ENCODE measurements around the gene PTP4A1. TPM values are rescaled to one million over a fixed set of nuclear protein-coding genes. Genes with fewer than 3 reads are reported as not detected.

PTP4A1 gene
- total and polyA plus RNA-seq, 2 experiments from 2014 or later, result 24.9 to 133 TPM

GRCh38 chr6:63530991-63531390 is 41.3 kb upstream of the PTP4A1 start:
- H3K4me1 ChIP-seq (ENCODE audit: insufficient read depth), result peaks cover 22% of the 10 kb centered on the region
- WGBS, 2 experiments (ENCODE audit: low coverage in 1 of 2, low lambda C conversion rate in 2 of 2, missing lambda C conversion rate in 2 of 2), result 86 to 90% methylated on average over 1 of the region's 1 CpG

GRCh38 chr6:63533026-63533425 is 39.3 kb upstream of the PTP4A1 start:
- Histone ChIP-seq H3K9me3 (ENCODE audit: low read depth) (no peaks in the 10 kb centered on the region), H3K27me3 (replicated peaks; ENCODE audit: insufficient read depth) (no peaks in the 10 kb centered on the region), H2AFZ (no peak overlapping the region), H3K9ac (no peak overlapping the region), H3K79me2 (ENCODE audit: insufficient read depth) (no peaks in the 10 kb centered on the region), H3F3A (ENCODE audit: insufficient read depth) (peaks cover 6% of the 10 kb centered on the region; the same call in 1 of the 2 replicates), H3K4me2 (ENCODE audit: unreplicated experiment) (no peak overlapping the region), H4K20me1 (ENCODE audit: insufficient read depth) (no peaks in the 10 kb centered on the region), H3K36me3 (ENCODE audit: low read depth) (no peaks in the 10 kb centered on the region), H3K4me3 (no peak overlapping the region), H3K9me2 (ENCODE audit: insufficient read depth) (no peaks in the 10 kb centered on the region), H3K4me1 (ENCODE audit: insufficient read depth) (peaks cover 14% of the 10 kb centered on the region), H3K27ac (no peak overlapping the region)
- TF ChIP-seq EZH2phosphoT487 (IDR thresholded peaks at IDR 0.05; ENCODE audit: insufficient read depth, low read depth), result no peak
- no peak for TF ChIP-seq EZH2 (IDR thresholded peaks at IDR 0.05; ENCODE audit: insufficient read depth, poor library complexity, severe bottlenecking)
- in situ Hi-C loops (cut with MboI), result no loop called here
- DNase-seq, result no peak
- WGBS, 2 experiments (ENCODE audit: low coverage in 1 of 2, low lambda C conversion rate in 2 of 2, missing lambda C conversion rate in 2 of 2), result 61 to 64% methylated on average over 3 of the region's 3 CpGs

More at GRCh38 chr6:63530991-63531390, 41.3 kb upstream of the PTP4A1 start:
- H3K4me3 ChIP-seq, result no peak overlapping the region
- H3K27me3 ChIP-seq (replicated peaks; ENCODE audit: insufficient read depth), result no peaks in the 10 kb centered on the region
- no peak overlapping the region for H2AFZ ChIP-seq
- no peaks in the 10 kb centered on the region for H3K79me2 ChIP-seq (ENCODE audit: insufficient read depth)
- no peak for DNase-seq
- in situ Hi-C loops (cut with MboI), result no loop called here
- TF ChIP-seq EZH2 (IDR thresholded peaks at IDR 0.05; ENCODE audit: insufficient read depth, poor library complexity, severe bottlenecking), result no peak
- TF ChIP-seq EZH2phosphoT487 (IDR thresholded peaks at IDR 0.05; ENCODE audit: insufficient read depth, low read depth), result no peak
- no peaks in the 10 kb centered on the region for H3K36me3 ChIP-seq (ENCODE audit: low read depth)
- no peak overlapping the region for H3K9ac ChIP-seq
- H4K20me1 ChIP-seq (ENCODE audit: insufficient read depth), result no peaks in the 10 kb centered on the region
- H3K9me2 ChIP-seq (ENCODE audit: insufficient read depth), result no peaks in the 10 kb centered on the region
- H3K27ac ChIP-seq, result no peak overlapping the region
- no peak overlapping the region for H3K4me2 ChIP-seq (ENCODE audit: unreplicated experiment)
- no peaks in the 10 kb centered on the region for H3K9me3 ChIP-seq (ENCODE audit: low read depth)
- peaks cover 14% of the 10 kb centered on the region; the same call in 1 of the 2 replicates for H3F3A ChIP-seq (ENCODE audit: insufficient read depth)

DNA sequence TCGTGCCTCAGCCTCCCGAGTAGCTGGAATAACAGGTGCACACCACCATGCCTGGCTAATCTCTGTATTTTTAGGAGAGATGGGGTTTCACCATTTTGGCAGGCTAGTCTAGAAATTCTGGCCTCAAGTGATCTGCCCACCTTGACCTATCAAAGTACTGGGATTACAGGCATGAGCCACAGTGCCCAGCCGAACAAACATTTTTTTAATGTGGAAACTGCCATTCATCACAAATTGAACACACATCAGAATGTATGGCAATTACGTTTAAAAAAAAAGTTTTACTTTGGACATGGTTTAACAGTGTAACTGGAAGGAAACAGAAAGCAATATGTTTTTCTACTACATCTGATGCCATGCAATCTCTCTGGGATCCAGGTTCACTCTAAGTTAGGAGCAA is 38.3 kb upstream of the PTP4A1 start:
- H3K4me3 ChIP-seq, result no peak overlapping the region
- H3K4me2 ChIP-seq (ENCODE audit: unreplicated experiment), result no peak overlapping the region
- H3K9me2 ChIP-seq (ENCODE audit: insufficient read depth), result no peaks in the 10 kb centered on the region
- H3K9me3 ChIP-seq (ENCODE audit: low read depth), result no peaks in the 10 kb centered on the region
- in situ Hi-C loops (cut with MboI), result no loop called here
- H3F3A ChIP-seq (ENCODE audit: insufficient read depth), result no peaks in the 10 kb centered on the region
- no peaks in the 10 kb centered on the region for H3K79me2 ChIP-seq (ENCODE audit: insufficient read depth)
- no peak for TF ChIP-seq EZH2phosphoT487 (IDR thresholded peaks at IDR 0.05; ENCODE audit: insufficient read depth, low read depth)
- no peak for TF ChIP-seq EZH2 (IDR thresholded peaks at IDR 0.05; ENCODE audit: insufficient read depth, poor library complexity, severe bottlenecking)
- no peak overlapping the region for H2AFZ ChIP-seq
- H4K20me1 ChIP-seq (ENCODE audit: insufficient read depth), result no peaks in the 10 kb centered on the region
- H3K9ac ChIP-seq, result no peak overlapping the region
- peaks cover 7% of the 10 kb centered on the region for H3K4me1 ChIP-seq (ENCODE audit: insufficient read depth)
- no peak for DNase-seq
- no peaks in the 10 kb centered on the region for H3K27me3 ChIP-seq (replicated peaks; ENCODE audit: insufficient read depth)
- 74 to 80% methylated on average over 4 of the region's 4 CpGs for WGBS, 2 experiments (ENCODE audit: low coverage in 1 of 2, low lambda C conversion rate in 2 of 2, missing lambda C conversion rate in 2 of 2)
- H3K27ac ChIP-seq, result no peak overlapping the region
- H3K36me3 ChIP-seq (ENCODE audit: low read depth), result no peaks in the 10 kb centered on the region

- no peak overlapping the region for H3K4me2 ChIP-seq (ENCODE audit: unreplicated experiment)
- H3K27ac ChIP-seq, result no peak overlapping the region
- no peaks in the 10 kb centered on the region for H3K79me2 ChIP-seq (ENCODE audit: insufficient read depth)
- H3K4me1 ChIP-seq (ENCODE audit: insufficient read depth), result no peaks in the 10 kb centered on the region
- H3K4me3 ChIP-seq, result no peak overlapping the region
- peak; percentile 26 for DNase-seq
- H2AFZ ChIP-seq, result no peak overlapping the region
- 47 to 53% methylated on average over 9 of the region's 9 CpGs for WGBS, 2 experiments (ENCODE audit: low coverage in 1 of 2, low lambda C conversion rate in 2 of 2, missing lambda C conversion rate in 2 of 2)
- H3K9me2 ChIP-seq (ENCODE audit: insufficient read depth), result no peaks in the 10 kb centered on the region
- in situ Hi-C loops (cut with MboI), result no loop called here
- TF ChIP-seq EZH2phosphoT487 (IDR thresholded peaks at IDR 0.05; ENCODE audit: insufficient read depth, low read depth) (no peak), EZH2 (IDR thresholded peaks at IDR 0.05; ENCODE audit: insufficient read depth, poor library complexity, severe bottlenecking) (no peak)
- no peaks in the 10 kb centered on the region for H4K20me1 ChIP-seq (ENCODE audit: insufficient read depth)
- no peak overlapping the region for H3K9ac ChIP-seq
- H3F3A ChIP-seq (ENCODE audit: insufficient read depth), result no peaks in the 10 kb centered on the region
- H3K27me3 ChIP-seq (replicated peaks; ENCODE audit: insufficient read depth), result no peaks in the 10 kb centered on the region
- no peaks in the 10 kb centered on the region for H3K36me3 ChIP-seq (ENCODE audit: low read depth)
- no peaks in the 10 kb centered on the region for H3K9me3 ChIP-seq (ENCODE audit: low read depth)
Observed at GRCh38 chr6:63537201-63537958, 34.9 kb upstream of the PTP4A1 start.

All from GM23248 (cell line).